Trophoblast cell (in vitro differentiated cells and primary cell): ENCODE results near the gene COL5A3.

Experiments used
- DNase-seq, 2 donors: peaks; one replicate each; pipeline ENCODE4 v3.0.0-alpha.2; 2016
- H2AFZ ChIP-seq: 2 replicates; pipeline ENCODE4 v1.6.1; 2013; ENCODE audit warnings: low read length, moderate library complexity, mild to moderate bottlenecking; ENCODE audit not compliant: insufficient read depth, poor library complexity
- H2AK5ac ChIP-seq: 2 replicates; pipeline ENCODE4 v1.6.1; 2013; ENCODE audit warnings: mild to moderate bottlenecking, low read length
- H2BK120ac ChIP-seq: 2 replicates; pipeline ENCODE4 v1.6.1; 2013; ENCODE audit warnings: low read length, mild to moderate bottlenecking, moderate library complexity; ENCODE audit not compliant: insufficient read depth, poor library complexity
- H2BK12ac ChIP-seq: 2 replicates; pipeline ENCODE4 v1.6.1; 2013; ENCODE audit warnings: mild to moderate bottlenecking, low read length, moderate library complexity
- H2BK5ac ChIP-seq: 2 replicates; pipeline ENCODE4 v1.6.1; 2013; ENCODE audit warnings: low read length, low read depth, moderate library complexity, mild to moderate bottlenecking; ENCODE audit not compliant: poor library complexity
- H3K14ac ChIP-seq: 2 replicates; pipeline ENCODE4 v1.6.1; 2013; ENCODE audit warnings: mild to moderate bottlenecking, low read length
- H3K18ac ChIP-seq: 2 replicates; pipeline ENCODE4 v1.6.1; 2013; ENCODE audit warnings: mild to moderate bottlenecking, low read length
- H3K23ac ChIP-seq: 2 replicates; pipeline ENCODE4 v1.6.1; 2013; ENCODE audit warnings: low read length
- H3K27ac ChIP-seq: 2 replicates; pipeline ENCODE4 v1.5.1; 2013; ENCODE audit warnings: low read depth, mild to moderate bottlenecking, inconsistent platforms, low read length, moderate library complexity
- H3K27me3 ChIP-seq: 2 replicates; pipeline ENCODE4 v1.6.1; 2013; ENCODE audit warnings: inconsistent platforms, mild to moderate bottlenecking, low read length, moderate library complexity; ENCODE audit not compliant: insufficient read depth
- H3K36me3 ChIP-seq, 2 experiments: 1 replicate in 1 of 2; 2 replicates in 1 of 2; pipeline ENCODE4 v1.6.1; 2013; ENCODE audit warnings: low read length in 2 of 2, mild to moderate bottlenecking in 2 of 2, moderate library complexity in 1 of 2; ENCODE audit not compliant: insufficient read depth in 2 of 2, control insufficient read depth in 1 of 2
- H3K4ac ChIP-seq: 2 replicates; pipeline ENCODE4 v1.6.1; 2013; ENCODE audit warnings: low read depth, mild to moderate bottlenecking, low read length, moderate library complexity
- H3K4me1 ChIP-seq, 2 experiments: 1 replicate in 1 of 2; 2 replicates in 1 of 2; pipeline ENCODE4 v1.6.1; 2013; ENCODE audit warnings: low read length in 2 of 2, mild to moderate bottlenecking in 2 of 2, moderate library complexity in 1 of 2; ENCODE audit not compliant: insufficient read depth in 2 of 2, control insufficient read depth in 1 of 2
- H3K4me2 ChIP-seq: 2 replicates; pipeline ENCODE4 v1.6.1; 2013; ENCODE audit warnings: inconsistent platforms, mild to moderate bottlenecking, low read length, moderate library complexity
- H3K4me3 ChIP-seq: 2 replicates; pipeline ENCODE4 v1.5.1; 2013; ENCODE audit warnings: mild to moderate bottlenecking, low read depth, low read length, inconsistent platforms
- H3K79me1 ChIP-seq: one replicate; pipeline ENCODE4 v1.6.1; 2013; ENCODE audit warnings: low read length
- H3K79me2 ChIP-seq: 2 replicates; pipeline ENCODE4 v1.6.1; 2013; ENCODE audit warnings: low read length, mild to moderate bottlenecking; ENCODE audit not compliant: control insufficient read depth, insufficient read depth, poor library complexity
- H3K9ac ChIP-seq: 2 replicates; pipeline ENCODE4 v1.6.1; 2013; ENCODE audit warnings: mild to moderate bottlenecking, low read length
- H3K9me3 ChIP-seq: 2 replicates; pipeline ENCODE4 v1.6.1; 2013; ENCODE audit warnings: low read depth, mild to moderate bottlenecking, control low read depth, inconsistent platforms, low read length; ENCODE audit not compliant: insufficient read depth
- H4K12ac ChIP-seq: 2 replicates; pipeline ENCODE4 v1.6.1; 2013; ENCODE audit warnings: low read depth, mild to moderate bottlenecking, low read length, moderate library complexity
- H4K8ac ChIP-seq: 2 replicates; pipeline ENCODE4 v1.6.1; 2013; ENCODE audit warnings: low read depth, mild to moderate bottlenecking, low read length, moderate library complexity
- H4K91ac ChIP-seq: one replicate; pipeline ENCODE4 v1.6.1; 2013; ENCODE audit warnings: low read depth, mild to moderate bottlenecking, low read length, moderate library complexity
- WGBS: extraction: QIAGEN DNeasy Blood & Tissue Kit; methylation state at CpG from one replicate; pipeline ENCODE4 v1.1.7; 2013; ENCODE audit warnings: missing lambda C conversion rate; ENCODE audit not compliant: insufficient read length, insufficient coverage; ENCODE audit errors: extremely low coverage; 5-methylcytosine and 5-hydroxymethylcytosine counted together

The COL5A3 gene

DNA sequence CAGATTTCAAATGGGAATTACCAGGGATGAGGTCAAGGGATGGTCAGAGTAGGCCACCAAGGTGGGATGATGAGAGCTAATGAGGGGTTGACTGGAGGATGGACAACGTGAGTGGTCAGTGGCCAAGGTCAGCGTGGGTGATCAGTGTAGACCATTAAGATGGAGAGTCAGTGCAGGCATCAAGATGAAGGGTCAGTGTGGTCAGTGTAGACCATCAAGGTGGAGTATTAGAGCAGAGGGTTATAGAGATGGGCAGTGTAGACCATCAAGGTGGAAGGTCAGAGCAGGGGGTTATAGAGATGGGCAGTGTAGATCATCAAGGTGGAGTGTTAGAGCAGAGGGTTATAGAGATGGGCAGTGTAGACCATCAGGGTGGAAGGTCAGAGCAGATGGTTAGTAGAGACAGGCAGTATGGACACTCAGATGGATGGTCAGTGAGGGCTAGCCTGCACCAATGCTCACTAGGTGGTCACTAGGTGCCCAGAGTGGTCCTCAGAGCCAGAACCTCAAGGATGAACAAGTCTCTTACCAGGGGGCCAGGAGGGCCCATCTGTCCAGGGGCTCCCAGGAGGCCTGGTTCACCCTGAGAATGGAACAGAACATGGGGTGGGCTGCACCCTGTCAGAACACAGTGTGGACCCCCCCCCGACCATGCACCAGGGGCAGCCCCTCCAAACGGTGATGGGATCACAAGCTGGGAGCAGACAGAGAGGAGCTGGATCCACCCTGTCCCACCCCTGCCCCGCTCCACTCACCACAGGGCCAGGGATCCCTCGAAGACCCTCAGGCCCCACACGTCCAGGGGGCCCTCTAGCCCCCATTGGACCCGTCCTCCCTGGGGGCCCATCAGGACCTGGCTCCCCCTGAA, 41.2 kb downstream of the COL5A3 start:
- WGBS = no CpG with 5 or more reads among the region's 8 CpGs
- no peaks in the 10 kb centered on the region for H3K36me3 ChIP-seq

DNA sequence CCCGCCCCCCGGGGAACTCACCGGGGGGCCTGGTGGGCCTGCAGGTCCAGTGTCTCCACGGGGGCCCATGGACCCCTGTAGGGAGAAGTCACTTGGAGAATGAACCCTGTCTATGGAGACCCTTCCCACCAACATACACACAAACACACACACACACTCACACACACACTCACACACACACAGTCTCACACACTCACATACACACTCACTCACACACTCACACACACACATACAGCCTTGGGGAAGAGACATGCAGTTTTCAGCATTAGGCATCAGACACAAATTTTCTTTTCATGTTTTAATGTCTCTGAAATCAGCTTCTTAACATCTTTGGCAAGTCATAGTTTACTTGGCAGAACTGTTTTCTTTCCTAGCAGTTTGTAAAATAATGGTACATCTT, 43.0 kb downstream of the COL5A3 start:
- no peaks in the 10 kb centered on the region for H3K79me2 ChIP-seq
- H4K8ac ChIP-seq = no peak overlapping the region
- no peak overlapping the region for H3K23ac ChIP-seq
- no peak overlapping the region for H2BK5ac ChIP-seq
- H3K27ac ChIP-seq = no peak overlapping the region
- no CpG with 5 or more reads among the region's 4 CpGs for WGBS
- H3K27me3 ChIP-seq = peaks cover 14% of the 10 kb centered on the region
- no peak overlapping the region for H2BK12ac ChIP-seq
- no peak overlapping the region for H2AFZ ChIP-seq
- no peak overlapping the region for H2AK5ac ChIP-seq
- no peak overlapping the region for H3K18ac ChIP-seq
- no peak overlapping the region for H3K9ac ChIP-seq
- no peak overlapping the region for H4K91ac ChIP-seq
- no peaks in the 10 kb centered on the region for H3K36me3 ChIP-seq
- no peak overlapping the region for H3K4ac ChIP-seq
- H3K4me3 ChIP-seq = no peak overlapping the region
- H3K79me1 ChIP-seq = no peaks in the 10 kb centered on the region
- DNase-seq = no peak
- no peak overlapping the region for H4K12ac ChIP-seq
- peaks cover 3% of the 10 kb centered on the region for H3K9me3 ChIP-seq
- no peak overlapping the region for H2BK120ac ChIP-seq
- H3K14ac ChIP-seq = no peak overlapping the region
- H3K4me1 ChIP-seq = no peaks in the 10 kb centered on the region
- no peak overlapping the region for H3K4me2 ChIP-seq

More for the DNA sequence above, 41.2 kb downstream of the COL5A3 start:
- no peaks in the 10 kb centered on the region for H3K79me1 ChIP-seq
- H3K14ac ChIP-seq = no peak overlapping the region
- H2AFZ ChIP-seq = no peak overlapping the region
- no peak overlapping the region for H2BK120ac ChIP-seq
- no peak overlapping the region for H3K18ac ChIP-seq
- no peak overlapping the region for H3K4me2 ChIP-seq
- H3K9me3 ChIP-seq = peaks cover 3% of the 10 kb centered on the region
- DNase-seq = no peak
- H3K27me3 ChIP-seq = peaks cover 14% of the 10 kb centered on the region
- H3K9ac ChIP-seq = no peak overlapping the region
- no peak overlapping the region for H3K4me3 ChIP-seq
- H3K4ac ChIP-seq = no peak overlapping the region
- H3K27ac ChIP-seq = no peak overlapping the region
- H3K79me2 ChIP-seq = no peaks in the 10 kb centered on the region
- H3K4me1 ChIP-seq = no peaks in the 10 kb centered on the region
- H2BK5ac ChIP-seq = no peak overlapping the region
- no peak overlapping the region for H4K12ac ChIP-seq
- H4K91ac ChIP-seq = no peak overlapping the region
- no peak overlapping the region for H2AK5ac ChIP-seq
- H4K8ac ChIP-seq = no peak overlapping the region
- H3K23ac ChIP-seq = peak overlapping the region; percentile 14
- no peak overlapping the region for H2BK12ac ChIP-seq

DNA sequence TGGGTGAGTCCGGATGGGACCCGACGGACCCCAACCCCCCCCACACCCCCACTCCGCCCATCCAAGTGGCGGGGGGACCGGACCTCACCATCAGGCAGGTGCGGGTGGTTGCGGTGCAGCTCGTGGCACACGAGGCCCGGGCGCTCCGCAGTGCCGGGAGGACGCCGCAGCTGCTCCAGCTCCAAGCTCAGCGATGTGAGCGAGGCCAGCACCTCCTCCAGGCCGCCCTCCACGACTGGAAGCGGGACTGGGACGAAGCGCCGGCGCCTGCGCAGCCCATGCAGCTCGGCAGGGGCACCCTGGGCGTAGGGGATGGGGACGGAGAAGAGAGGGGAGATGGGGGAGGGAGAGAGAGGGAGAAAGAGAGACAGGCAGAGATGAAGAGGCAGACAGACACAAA, 43.9 kb downstream of the COL5A3 start:
- Histone ChIP-seq H3K79me2 (no peaks in the 10 kb centered on the region), H2BK120ac (no peak overlapping the region), H3K23ac (no peak overlapping the region), H3K79me1 (no peaks in the 10 kb centered on the region), H3K36me3 (no peaks in the 10 kb centered on the region), H2BK5ac (no peak overlapping the region), H3K18ac (no peak overlapping the region), H2AK5ac (no peak overlapping the region), H3K4me1 (no peaks in the 10 kb centered on the region), H4K8ac (no peak overlapping the region), H3K27me3 (peaks cover 14% of the 10 kb centered on the region), H3K27ac (no peak overlapping the region), H2BK12ac (no peak overlapping the region), H4K12ac (no peak overlapping the region), H3K4ac (no peak overlapping the region), H2AFZ (no peak overlapping the region), H3K9me3 (peaks cover 3% of the 10 kb centered on the region), H3K4me3 (no peak overlapping the region), H3K14ac (no peak overlapping the region), H4K91ac (no peak overlapping the region), H3K9ac (no peak overlapping the region), H3K4me2 (no peak overlapping the region)
- WGBS = no CpG with 5 or more reads among the region's 29 CpGs
- DNase-seq = no peak

DNA sequence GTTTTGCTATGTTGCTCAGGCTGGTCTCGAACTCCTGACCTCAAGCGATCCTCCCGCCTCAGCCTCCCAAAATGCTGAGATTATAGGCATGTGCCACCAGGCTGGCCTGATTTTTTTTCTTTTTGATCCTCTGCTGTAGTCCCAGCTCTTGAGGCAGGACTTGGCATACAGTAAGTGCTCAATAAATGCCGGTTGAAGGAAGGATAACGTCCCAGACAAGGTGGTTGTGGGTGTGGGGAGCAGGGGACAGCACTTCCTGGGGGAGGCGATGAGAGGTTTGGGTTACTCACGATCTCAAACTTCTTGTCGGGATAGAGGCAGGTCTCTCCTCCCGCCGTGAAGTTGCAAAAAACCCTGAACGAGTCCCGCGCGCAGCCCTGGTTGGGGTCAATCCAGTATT, 44.3 kb downstream of the COL5A3 start:
- H3K27ac ChIP-seq = no peak overlapping the region
- H4K8ac ChIP-seq = no peak overlapping the region
- WGBS = no CpG with 5 or more reads among the region's 14 CpGs
- no peak overlapping the region for H4K91ac ChIP-seq
- H3K27me3 ChIP-seq = peaks cover 14% of the 10 kb centered on the region
- no peaks in the 10 kb centered on the region for H3K79me1 ChIP-seq
- no peak overlapping the region for H3K4ac ChIP-seq
- no peak overlapping the region for H2AK5ac ChIP-seq
- no peaks in the 10 kb centered on the region for H3K36me3 ChIP-seq
- H3K4me3 ChIP-seq = no peak overlapping the region
- no peak overlapping the region for H2BK120ac ChIP-seq
- no peak overlapping the region for H3K18ac ChIP-seq
- H3K4me2 ChIP-seq = no peak overlapping the region
- H2BK5ac ChIP-seq = no peak overlapping the region
- H2AFZ ChIP-seq = no peak overlapping the region
- peaks cover 3% of the 10 kb centered on the region for H3K9me3 ChIP-seq
- no peaks in the 10 kb centered on the region for H3K79me2 ChIP-seq
- no peak overlapping the region for H3K14ac ChIP-seq
- H3K23ac ChIP-seq = no peak overlapping the region
- no peak overlapping the region for H4K12ac ChIP-seq
- H2BK12ac ChIP-seq = no peak overlapping the region
- no peaks in the 10 kb centered on the region for H3K4me1 ChIP-seq
- H3K9ac ChIP-seq = no peak overlapping the region
- DNase-seq = no peak
